HepG2 (cell line): Measurements from ENCODE around the gene MAN2A1. TPM values are rescaled to one million over a fixed set of nuclear protein-coding genes. Genes with fewer than 3 reads are reported as not detected.

Experiments
- EZH2 ChIP-seq: conservative IDR thresholded peaks from 2 replicates; pipeline ENCODE4 v1.6.1; 2012; ENCODE audit warnings: mild to moderate bottlenecking, low read depth, low read length, moderate library complexity
- FOXK1 ChIP-seq: sonication (generic); formaldehyde crosslinking; IDR thresholded peaks from 2 replicates; pipeline ENCODE4 v1.4.0; 2020; ENCODE audit warnings: low read depth, missing genetic modification reagents, borderline replicate concordance
- HOXA7 ChIP-seq: sonication (generic); formaldehyde crosslinking; IDR thresholded peaks from 2 replicates; pipeline ENCODE4 v1.8.1; 2022; ENCODE audit warnings: mild to moderate bottlenecking, missing genetic modification reagents, moderate library complexity
- KDM1A ChIP-seq: IDR thresholded peaks from 2 replicates; pipeline ENCODE4 v1.6.1; 2016; ENCODE audit warnings: missing compliant biosample characterization
- KMT2B ChIP-seq: IDR thresholded peaks from 2 replicates; pipeline ENCODE4 v1.6.1; 2016; ENCODE audit warnings: missing genetic modification reagents, missing compliant biosample characterization
- NCOR1 ChIP-seq: fragments of 200-600 bp; sonication (generic); IDR thresholded peaks from 2 replicates; pipeline ENCODE4 v1.7.0; 2017; ENCODE audit warnings: antibody characterized with exemption, low read length, borderline replicate concordance
- PCBP1 ChIP-seq: fragments of 200-400 bp; formaldehyde crosslinking; IDR thresholded peaks from 2 replicates; pipeline ENCODE4 v1.6.1; 2017; ENCODE audit warnings: mild to moderate bottlenecking, low read depth, low read length, borderline replicate concordance
- RCOR2 ChIP-seq: IDR thresholded peaks from 2 replicates; pipeline ENCODE4 v1.6.1; 2016; ENCODE audit warnings: missing biosample characterization, missing genetic modification reagents
- SAFB2 ChIP-seq: sonication (generic); formaldehyde crosslinking; IDR thresholded peaks from 2 replicates; pipeline ENCODE4 v1.5.1; 2020; ENCODE audit warnings: missing genetic modification reagents, low read depth, mild to moderate bottlenecking, borderline replicate concordance
- XRCC5 ChIP-seq: fragments of 200-400 bp; formaldehyde crosslinking; optimal IDR thresholded peaks from 2 replicates; pipeline ENCODE3; 2017; ENCODE audit warnings: mild to moderate bottlenecking, low read length
- YEATS2 ChIP-seq: sonication (generic); formaldehyde crosslinking; IDR thresholded peaks from 2 replicates; pipeline ENCODE4 v1.4.0; 2020; ENCODE audit warnings: missing genetic modification reagents, borderline replicate concordance
- ZBTB25 ChIP-seq: IDR thresholded peaks from 2 replicates; pipeline ENCODE4 v1.6.1; 2018; ENCODE audit warnings: missing genetic modification reagents
- ZBTB7A ChIP-seq: sonication (generic); formaldehyde crosslinking; IDR thresholded peaks from 2 replicates; pipeline ENCODE4 v1.8.0; 2022; ENCODE audit warnings: mild to moderate bottlenecking, missing genetic modification reagents
- ZNF530 ChIP-seq: sonication (generic); formaldehyde crosslinking; IDR thresholded peaks from 2 replicates; pipeline ENCODE4 v1.5.0; 2020; ENCODE audit warnings: low read depth, mild to moderate bottlenecking, missing genetic modification reagents
- ZNF564 ChIP-seq: sonication (generic); formaldehyde crosslinking; IDR thresholded peaks from 2 replicates; pipeline ENCODE4 v1.8.1; 2023; ENCODE audit warnings: mild to moderate bottlenecking, missing genetic modification reagents
- ZNF605 ChIP-seq: sonication (generic); formaldehyde crosslinking; IDR thresholded peaks from 2 replicates; pipeline ENCODE4 v1.8.0; 2022; ENCODE audit warnings: mild to moderate bottlenecking, missing genetic modification reagents
- ZNF816 ChIP-seq: sonication (generic); formaldehyde crosslinking; IDR thresholded peaks from 2 replicates; pipeline ENCODE4 v1.8.0; 2022; ENCODE audit warnings: missing genetic modification reagents, mild to moderate bottlenecking, borderline replicate concordance
- polyA plus RNA-seq, 8 experiments: library from polyadenylated mRNA; depleted of rRNA in 3 of 8; stranded (reverse) in 7 of 8; unstranded in 1 of 8; fragments of >200 nt; fragmentation: Illumina TruSeq in 4 of 8; extraction: Trizol in 4 of 8; gene quantifications; 2 replicates each; pipeline versions ENCODE4 v1.2.1 to v1.2.3, GENCODE V29; 2011 to 2016; ENCODE audit warnings: low read depth in 4 of 8, missing spikeins in 1 of 8, mixed read lengths in 1 of 8; ENCODE audit not compliant: insufficient read depth in 1 of 8
- total RNA-seq, 5 experiments: library from RNA; depleted of rRNA; stranded (reverse); fragments of >200 nt; fragmentation: Illumina TruSeq; extraction: Trizol; gene quantifications; 2 replicates each; pipeline ENCODE4 v1.2.3, GENCODE V29; 2016; ENCODE audit warnings: low read depth in 1 of 5
- TF ChIP-seq, protein P1 (sequence below): fragments of 450-650 bp; IDR thresholded peaks from 2 replicates; pipeline ENCODE4 v1.6.1; 2017; ENCODE audit warnings: mild to moderate bottlenecking
- TF ChIP-seq, protein P2 (sequence below): IDR thresholded peaks from 2 replicates; pipeline ENCODE4 v1.6.1; 2016; ENCODE audit warnings: missing genetic modification reagents, missing compliant biosample characterization
- TF ChIP-seq, protein P3 (sequence below): sonication (generic); formaldehyde crosslinking; IDR thresholded peaks from 2 replicates; pipeline ENCODE4 v1.4.0; 2020; ENCODE audit warnings: missing genetic modification reagents
- TF ChIP-seq, protein P4 (sequence below): sonication (generic); formaldehyde crosslinking; IDR thresholded peaks from 2 replicates; pipeline ENCODE4 v1.4.0; 2020; ENCODE audit warnings: missing genetic modification reagents

MAN2A1 gene
- total and polyA plus RNA-seq, 2 of the 13 experiments (the other 11 are each of a cell fraction or from before 2014, with no cell fraction given) = 56.2 to 80.5 TPM

DNA sequence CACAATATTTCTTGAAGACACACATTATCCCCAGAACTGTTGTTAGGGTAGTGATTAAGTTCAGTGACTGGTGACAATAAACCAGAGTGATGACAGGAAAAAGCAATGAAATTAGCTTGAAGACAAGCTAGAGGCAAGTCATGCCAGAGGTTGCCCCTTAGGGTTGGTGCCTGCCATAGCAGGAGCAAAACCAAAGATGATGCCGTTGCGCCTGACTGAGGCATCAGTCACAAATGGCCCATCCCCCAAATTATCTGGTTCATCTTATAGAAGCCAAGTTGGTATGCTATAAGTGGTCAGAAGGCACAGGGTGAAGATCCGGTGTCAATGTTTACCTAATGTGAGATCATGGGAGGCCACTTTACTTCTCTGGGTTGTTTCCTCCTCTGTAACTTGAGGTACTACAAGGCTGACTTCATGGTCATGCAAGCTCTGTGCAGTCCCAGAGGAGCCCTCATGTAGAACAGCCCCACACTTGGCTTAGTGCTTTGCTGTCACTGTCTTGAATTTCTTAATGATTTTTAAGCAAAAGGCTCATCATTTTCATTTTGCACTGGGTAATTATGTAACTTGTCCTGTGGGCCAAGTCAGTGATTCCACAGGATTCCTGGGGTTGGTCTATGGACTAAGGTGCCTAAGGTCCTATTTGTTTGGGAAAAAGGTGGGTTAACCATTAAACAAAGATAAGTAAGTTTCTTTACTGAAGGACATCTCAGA is 211.3 kb downstream of the MAN2A1 start (continued):
- TF ChIP-seq, protein P1, sequence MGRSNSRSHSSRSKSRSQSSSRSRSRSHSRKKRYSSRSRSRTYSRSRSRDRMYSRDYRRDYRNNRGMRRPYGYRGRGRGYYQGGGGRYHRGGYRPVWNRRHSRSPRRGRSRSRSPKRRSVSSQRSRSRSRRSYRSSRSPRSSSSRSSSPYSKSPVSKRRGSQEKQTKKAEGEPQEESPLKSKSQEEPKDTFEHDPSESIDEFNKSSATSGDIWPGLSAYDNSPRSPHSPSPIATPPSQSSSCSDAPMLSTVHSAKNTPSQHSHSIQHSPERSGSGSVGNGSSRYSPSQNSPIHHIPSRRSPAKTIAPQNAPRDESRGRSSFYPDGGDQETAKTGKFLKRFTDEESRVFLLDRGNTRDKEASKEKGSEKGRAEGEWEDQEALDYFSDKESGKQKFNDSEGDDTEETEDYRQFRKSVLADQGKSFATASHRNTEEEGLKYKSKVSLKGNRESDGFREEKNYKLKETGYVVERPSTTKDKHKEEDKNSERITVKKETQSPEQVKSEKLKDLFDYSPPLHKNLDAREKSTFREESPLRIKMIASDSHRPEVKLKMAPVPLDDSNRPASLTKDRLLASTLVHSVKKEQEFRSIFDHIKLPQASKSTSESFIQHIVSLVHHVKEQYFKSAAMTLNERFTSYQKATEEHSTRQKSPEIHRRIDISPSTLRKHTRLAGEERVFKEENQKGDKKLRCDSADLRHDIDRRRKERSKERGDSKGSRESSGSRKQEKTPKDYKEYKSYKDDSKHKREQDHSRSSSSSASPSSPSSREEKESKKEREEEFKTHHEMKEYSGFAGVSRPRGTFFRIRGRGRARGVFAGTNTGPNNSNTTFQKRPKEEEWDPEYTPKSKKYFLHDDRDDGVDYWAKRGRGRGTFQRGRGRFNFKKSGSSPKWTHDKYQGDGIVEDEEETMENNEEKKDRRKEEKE = no peak
- TF ChIP-seq KMT2B (CRISPR knock-in tag) (no peak; the same call in 1 of the 2 replicates), PCBP1 (no peak), RCOR2 (CRISPR knock-in tag) (peak; percentile 80; the same call in 1 of the 2 replicates), KDM1A (CRISPR knock-in tag) (peak; percentile 19; the same call in 1 of the 2 replicates), SAFB2 (CRISPR knock-in tag) (no peak), YEATS2 (CRISPR knock-in tag) (no peak), XRCC5 (no peak), FOXK1 (CRISPR knock-in tag) (peak; percentile 45; the same call in 1 of the 2 replicates), EZH2 (no peak), ZBTB25 (CRISPR knock-in tag) (0 out of 2 replicates have a peak, but pooled peaks have one; percentile 19), ZBTB7A (CRISPR knock-in tag) (no peak), ZNF816 (CRISPR knock-in tag) (no peak), ZNF530 (CRISPR knock-in tag) (no peak), HOXA7 (CRISPR knock-in tag) (no peak), NCOR1 (peak; percentile 99), ZNF564 (CRISPR knock-in tag) (no peak; the same call in 1 of the 2 replicates), ZNF605 (peak; percentile 66; the same call in 1 of the 2 replicates)
- TF ChIP-seq, protein P2, sequence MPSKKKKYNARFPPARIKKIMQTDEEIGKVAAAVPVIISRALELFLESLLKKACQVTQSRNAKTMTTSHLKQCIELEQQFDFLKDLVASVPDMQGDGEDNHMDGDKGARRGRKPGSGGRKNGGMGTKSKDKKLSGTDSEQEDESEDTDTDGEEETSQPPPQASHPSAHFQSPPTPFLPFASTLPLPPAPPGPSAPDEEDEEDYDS (CRISPR knock-in tag) = no peak
- TF ChIP-seq, protein P3, sequence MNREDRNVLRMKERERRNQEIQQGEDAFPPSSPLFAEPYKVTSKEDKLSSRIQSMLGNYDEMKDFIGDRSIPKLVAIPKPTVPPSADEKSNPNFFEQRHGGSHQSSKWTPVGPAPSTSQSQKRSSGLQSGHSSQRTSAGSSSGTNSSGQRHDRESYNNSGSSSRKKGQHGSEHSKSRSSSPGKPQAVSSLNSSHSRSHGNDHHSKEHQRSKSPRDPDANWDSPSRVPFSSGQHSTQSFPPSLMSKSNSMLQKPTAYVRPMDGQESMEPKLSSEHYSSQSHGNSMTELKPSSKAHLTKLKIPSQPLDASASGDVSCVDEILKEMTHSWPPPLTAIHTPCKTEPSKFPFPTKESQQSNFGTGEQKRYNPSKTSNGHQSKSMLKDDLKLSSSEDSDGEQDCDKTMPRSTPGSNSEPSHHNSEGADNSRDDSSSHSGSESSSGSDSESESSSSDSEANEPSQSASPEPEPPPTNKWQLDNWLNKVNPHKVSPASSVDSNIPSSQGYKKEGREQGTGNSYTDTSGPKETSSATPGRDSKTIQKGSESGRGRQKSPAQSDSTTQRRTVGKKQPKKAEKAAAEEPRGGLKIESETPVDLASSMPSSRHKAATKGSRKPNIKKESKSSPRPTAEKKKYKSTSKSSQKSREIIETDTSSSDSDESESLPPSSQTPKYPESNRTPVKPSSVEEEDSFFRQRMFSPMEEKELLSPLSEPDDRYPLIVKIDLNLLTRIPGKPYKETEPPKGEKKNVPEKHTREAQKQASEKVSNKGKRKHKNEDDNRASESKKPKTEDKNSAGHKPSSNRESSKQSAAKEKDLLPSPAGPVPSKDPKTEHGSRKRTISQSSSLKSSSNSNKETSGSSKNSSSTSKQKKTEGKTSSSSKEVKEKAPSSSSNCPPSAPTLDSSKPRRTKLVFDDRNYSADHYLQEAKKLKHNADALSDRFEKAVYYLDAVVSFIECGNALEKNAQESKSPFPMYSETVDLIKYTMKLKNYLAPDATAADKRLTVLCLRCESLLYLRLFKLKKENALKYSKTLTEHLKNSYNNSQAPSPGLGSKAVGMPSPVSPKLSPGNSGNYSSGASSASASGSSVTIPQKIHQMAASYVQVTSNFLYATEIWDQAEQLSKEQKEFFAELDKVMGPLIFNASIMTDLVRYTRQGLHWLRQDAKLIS (CRISPR knock-in tag) = no peak
- TF ChIP-seq, protein P4, sequence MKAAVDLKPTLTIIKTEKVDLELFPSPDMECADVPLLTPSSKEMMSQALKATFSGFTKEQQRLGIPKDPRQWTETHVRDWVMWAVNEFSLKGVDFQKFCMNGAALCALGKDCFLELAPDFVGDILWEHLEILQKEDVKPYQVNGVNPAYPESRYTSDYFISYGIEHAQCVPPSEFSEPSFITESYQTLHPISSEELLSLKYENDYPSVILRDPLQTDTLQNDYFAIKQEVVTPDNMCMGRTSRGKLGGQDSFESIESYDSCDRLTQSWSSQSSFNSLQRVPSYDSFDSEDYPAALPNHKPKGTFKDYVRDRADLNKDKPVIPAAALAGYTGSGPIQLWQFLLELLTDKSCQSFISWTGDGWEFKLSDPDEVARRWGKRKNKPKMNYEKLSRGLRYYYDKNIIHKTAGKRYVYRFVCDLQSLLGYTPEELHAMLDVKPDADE = no peak
